NCI-H2171 treated with DMSO at 0.1 percent for 48 hours (cell line): Measurements from ENCODE around the gene FGFBP3.
"Not testable (repeated sequence)": the region's sequence is repeated elsewhere in the genome, so short reads cannot be mapped to it uniquely, and the experiment has no call there.

ENCODE experiments used
- DNase-seq: peaks from one replicate; lab custom pipeline; 2025; lab: John Stamatoyannopoulos, UW

FGFBP3 gene

DNA sequence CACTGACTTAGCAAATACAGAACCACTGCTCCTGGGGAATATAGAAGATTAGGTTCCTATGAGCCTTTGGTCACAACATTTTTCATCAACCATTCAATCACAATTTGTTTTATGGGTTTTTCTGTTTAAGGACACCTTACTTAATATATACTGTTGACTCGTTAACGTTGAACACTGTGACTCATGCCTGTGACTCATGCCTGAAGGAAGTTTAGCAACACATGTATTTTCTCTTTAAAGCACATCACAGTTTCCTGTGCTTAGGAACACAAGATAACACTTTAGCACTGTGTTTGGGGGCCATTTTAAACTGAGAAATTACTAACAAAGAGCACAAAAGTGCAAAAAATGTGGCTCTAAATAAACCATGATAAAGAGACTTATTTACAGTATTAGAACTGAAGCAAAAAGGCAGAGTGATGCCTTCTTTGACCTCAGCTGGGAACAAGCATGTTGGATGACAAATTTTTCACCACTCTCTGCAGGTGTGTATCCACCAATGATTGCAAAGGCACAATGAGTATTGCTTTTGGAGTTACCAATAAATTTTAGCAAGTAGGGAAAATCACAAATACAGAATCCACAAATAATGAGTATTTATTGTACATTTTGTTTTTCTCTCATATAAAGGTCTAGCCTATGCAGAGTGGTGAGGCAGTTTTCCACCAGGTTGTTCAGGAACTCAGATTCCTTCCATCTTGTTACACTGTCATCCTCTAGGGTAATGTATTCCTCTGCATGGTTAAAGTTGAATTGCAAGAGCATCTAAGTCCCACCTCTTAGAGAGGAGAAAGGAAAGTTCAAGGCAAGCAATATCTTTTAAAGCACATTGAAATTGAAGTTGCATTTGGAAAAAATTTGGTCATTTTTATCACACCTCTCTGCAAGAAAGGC lies 7.3 kb downstream of the FGFBP3 start:
- no peak for DNase-seq

DNA sequence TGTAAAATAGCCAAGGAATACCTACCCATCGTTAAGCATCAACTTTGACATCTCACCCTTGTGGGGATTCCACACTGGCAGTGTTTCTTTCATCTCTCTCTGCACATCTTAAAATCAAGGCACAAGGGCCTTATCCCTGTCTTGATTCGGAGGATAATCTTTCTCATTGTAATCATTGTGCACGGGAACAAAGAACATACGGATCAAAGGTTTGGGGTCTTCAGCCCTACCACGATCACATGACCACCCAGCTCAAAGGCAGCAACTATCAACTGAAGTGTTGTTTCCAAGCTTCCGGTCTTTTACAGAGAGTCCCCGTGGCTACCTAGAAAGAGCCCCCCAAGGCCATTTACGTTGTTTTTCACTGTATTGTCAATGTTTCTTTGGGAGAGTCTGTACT lies 11.9 kb downstream of the FGFBP3 start:
- DNase-seq = no peak

GRCh38 chr10:91896212-91896756 lies 13.0 kb downstream of the FGFBP3 start:
- no peak for DNase-seq

DNA sequence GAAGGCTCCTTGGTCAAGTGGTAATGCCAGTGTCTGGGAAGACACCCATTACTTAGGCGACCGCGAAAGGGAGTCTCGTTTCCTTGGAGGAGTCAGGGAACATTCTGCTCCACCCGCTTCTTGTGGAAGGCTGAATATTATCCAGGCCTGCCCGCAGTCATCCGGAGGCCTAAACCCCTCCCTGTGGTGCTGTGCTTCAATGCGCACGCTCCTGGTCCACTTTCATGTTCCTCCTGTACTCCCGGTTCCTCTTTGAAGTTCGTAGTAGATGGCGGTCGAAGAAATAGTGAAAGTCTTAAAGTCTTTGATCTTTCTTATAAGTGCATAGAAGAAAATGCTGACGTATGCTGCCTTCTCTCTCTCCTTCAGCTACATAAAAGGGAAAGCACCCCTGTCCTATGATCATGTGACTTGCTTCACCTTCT lies 15.0 kb downstream of the FGFBP3 start:
- not testable (repeated sequence) for DNase-seq

DNA sequence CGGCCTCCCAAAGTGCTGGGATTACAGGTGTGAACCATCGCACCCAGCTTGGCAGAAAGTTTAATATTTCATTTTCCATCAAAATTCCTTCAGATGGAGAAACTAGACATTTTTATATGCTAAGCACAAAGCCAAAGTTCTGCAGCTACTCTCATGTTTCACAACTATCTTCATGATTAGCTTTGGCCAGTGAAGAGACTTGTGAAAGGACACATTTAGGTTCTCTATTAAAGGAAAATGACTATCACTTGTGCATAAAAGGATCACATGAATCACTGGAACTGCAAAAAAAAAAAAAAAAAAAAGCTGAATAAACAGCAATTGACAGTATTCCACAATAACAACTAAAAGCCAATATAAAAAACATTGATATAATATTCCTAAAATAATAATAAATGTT lies 16.2 kb downstream of the FGFBP3 start:
- DNase-seq = no peak

DNA sequence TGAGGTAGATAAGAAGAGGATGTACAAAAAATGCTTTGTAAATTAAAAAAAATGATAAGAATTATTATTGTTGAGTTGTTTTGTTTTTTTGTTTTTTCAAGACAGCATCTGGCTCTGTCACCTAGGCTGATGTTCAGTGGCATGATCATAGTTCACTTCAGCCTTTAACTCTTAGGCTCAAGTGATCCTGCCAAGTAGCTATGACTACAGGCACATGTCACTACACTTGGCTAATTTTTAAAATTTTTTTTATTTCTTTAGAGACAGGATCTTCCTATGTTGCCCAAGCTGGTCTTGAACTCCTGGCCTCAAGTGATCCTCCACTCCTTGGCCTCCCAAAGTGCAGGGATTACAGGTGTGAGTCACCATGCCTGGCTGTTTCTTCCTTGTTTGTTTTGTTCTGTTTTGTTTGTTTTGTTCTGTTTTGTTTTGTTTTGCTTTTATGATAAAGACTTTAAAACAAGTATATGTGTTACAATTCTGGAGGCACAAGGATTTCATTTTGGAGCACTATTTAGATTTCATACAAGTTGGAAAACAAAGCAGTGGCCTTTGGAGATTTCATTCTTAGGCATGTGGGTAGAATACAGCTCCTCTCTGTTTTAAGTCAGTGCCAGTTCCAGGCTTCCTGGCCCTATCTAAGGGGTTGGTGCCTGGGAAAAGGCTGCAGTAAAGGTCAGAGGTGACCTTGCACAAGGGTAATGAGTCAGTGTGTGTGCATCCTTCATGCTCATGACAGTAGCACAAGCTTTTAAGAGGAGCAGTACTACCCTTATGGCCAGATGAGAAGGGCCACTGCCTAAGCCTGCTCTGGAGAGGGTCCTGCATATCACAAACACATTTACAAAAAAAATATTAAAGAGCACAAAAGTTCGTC lies 17.9 kb downstream of the FGFBP3 start:
- DNase-seq = no peak

DNA sequence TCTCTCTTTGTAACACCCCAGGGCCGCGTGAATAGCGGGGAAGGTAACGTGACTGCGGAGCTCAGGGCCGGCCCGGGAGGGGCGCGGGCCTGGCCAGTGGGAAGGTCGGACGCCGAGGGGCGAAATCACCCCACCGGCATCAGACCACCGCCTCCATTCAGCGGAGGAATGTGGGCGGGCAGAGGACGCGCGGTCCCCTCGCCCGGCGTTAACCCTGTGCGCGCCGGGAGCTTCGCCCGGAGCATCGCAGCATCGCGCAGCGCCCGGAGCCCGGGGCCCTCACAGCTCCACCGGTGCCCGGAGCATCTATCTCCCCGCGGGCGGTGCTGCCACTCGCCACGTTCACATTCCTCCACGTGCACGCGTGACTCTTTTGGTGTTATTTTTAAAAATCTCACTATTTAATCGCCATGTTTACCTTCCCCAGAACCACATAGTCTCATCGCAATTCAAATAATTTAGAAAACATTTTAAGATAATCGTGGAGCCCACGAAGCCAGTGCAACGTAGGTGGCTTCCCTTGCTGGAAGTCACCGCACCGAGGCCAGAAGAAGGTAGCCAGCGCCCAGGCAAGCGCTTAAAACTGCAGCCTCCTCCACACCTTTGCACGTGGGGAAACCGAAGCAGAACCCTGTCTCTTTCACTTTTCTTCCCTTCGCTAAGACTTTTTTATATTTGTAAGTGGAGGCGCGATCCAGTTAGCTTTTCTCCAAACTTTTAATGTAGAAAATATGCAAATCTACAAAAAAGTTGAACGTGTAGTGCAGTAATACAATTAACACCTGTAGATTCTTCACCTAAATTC lies 21.8 kb downstream of the FGFBP3 start:
- DNase-seq = no peak

DNA sequence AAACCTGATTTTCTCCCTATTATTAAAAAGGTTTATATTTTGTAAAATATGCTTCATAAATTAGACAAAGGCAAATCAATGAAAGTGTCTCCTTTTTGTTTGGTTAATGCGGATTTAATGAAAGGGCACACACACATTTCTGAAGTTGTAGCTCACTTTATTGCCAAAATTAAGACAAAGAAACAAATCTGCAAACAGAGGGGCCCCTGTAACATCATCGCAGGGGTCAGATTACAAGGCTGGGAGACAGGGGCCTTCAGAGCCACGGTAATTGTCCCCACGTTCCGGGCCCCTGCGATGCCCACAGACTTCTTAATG lies 22.4 kb downstream of the FGFBP3 start:
- no peak for DNase-seq

DNA sequence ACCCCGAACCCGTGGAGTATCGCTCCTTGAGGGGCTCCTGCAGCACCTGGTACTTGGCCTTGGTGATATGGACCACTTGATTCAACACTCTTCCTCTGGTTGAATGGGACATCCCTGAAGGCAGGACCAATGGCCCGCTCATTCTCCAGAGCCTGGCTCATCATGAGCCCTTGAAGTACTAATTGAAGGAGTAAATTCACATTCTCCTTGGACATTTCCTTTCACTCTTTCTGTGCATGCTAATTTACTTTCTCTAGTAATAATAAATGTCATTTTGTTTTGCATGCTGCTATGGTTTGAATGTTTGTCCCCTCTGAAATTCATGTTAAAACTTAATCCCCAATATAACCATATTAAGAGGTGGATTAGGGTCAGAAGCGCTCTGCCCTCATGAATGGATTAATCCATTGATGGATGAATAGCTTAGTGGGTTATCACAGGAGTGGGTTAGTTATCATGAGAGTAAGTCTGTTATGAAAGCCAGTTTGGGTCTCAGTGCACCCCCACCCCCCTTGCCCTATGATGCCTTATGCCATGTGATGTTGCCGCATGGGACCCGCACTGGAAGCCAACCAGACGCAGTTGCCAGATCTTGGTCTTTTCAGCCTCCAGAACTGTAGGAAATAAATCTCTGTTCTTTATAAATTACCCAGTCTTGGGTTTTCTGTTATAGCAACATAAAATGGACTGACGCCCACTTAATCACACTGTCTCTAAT lies 23.8 kb downstream of the FGFBP3 start:
- DNase-seq = no peak

DNA sequence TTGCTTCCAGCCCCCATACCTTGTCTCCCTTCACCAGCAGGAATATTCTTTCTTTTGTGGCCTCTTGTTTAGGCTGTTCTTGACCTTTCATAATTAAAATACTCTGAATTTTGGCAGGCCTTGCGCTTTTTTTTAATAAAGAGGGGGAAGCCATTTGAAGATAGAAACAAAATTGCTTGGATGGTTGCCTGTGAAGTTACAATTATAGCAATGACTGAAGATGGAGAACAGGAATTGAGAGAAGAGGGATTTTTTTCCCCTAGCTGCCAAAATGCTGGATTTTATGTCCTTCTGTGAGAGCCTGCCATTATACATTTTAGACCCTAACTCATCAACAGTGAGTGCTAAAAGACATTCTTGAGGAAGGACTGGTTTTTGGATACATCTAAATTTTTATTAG lies 24.8 kb downstream of the FGFBP3 start:
- no peak for DNase-seq

DNA sequence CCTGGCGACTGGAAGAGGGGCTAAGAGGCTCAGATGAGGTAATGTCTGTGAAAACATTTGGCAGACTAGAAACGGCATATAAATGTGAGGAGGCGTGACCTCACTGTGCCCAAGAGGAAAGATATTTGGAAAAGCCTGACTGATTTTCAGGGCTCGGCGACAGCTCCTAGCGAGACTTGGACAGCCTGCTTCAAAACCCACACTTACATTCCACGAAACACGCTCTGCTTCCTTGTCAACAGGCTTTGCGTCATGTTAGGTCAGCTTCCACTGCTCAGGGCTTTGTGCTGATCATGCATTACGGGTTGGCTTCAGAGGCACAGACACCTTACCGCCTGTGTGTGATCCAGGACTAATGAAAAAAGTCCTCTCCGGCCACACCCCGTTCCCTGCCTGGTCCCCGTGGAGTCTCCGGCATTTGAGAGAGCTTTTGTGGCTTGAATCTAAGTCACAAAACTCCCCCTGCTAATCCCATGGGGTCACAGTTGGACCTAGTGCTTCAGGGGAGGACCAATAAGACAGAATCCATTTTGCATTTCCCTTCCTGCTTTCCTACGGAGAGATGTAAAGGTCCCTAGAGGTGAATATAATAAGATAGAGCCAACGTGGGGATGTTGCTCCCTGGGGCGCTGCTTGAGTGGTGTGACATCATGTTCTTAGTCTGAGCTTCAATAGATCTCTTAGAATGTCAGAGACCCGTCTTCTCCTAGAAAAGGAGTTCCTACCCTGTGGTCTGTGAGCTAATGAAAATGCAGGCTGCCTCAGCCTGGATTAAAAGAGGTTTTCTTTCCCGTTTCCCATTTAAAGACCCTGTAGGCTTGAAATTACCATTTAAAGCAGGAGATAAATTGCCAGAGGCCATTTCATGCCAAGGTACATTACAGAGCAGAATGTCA lies 25.5 kb downstream of the FGFBP3 start:
- no peak for DNase-seq

GRCh38 chr10:91880310-91880709 lies 29.0 kb downstream of the FGFBP3 start:
- DNase-seq = no peak

GRCh38 chr10:91879515-91880170 lies 29.6 kb downstream of the FGFBP3 start:
- DNase-seq = no peak

DNA sequence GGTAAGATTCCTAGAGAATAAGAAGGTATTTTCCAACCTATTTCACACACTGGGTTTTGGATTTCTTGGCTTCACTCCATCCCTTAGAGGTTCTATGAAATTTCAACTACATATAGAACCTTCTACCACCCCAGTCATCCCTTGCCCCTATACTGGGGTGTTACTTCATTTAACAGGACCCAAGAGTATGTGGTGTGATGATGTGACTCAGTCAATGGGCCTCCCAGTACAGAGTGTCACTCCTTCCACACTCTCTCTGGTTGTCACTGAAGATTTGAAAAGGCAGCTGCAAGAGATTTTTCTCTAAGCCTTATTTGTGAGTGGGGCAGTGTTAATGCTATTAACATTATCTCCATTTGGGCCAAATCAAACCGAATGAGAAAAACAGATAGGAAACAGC lies 33.5 kb downstream of the FGFBP3 start:
- DNase-seq = no peak

DNA sequence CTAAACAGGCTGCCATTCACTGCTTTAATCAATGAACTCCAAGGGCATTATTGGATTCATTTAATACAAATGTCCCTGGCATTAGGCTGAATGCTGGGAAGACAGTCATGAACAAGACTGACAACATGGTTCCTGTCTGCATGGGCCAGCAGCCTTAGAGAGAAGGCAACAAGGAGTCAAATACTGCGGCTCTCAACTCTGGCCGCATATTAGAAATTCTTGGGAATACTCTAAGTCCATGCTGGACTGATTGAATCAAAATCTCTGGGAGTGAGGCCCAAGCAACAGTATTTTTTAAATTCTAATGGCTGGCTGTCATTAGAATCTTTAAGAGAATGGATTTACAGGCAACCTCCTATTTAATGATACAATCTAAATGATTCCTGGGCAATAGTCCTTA lies 34.1 kb downstream of the FGFBP3 start:
- DNase-seq = no peak

GRCh38 chr10:91865562-91866081 lies 43.7 kb downstream of the FGFBP3 start:
- DNase-seq = no peak

- no peak for DNase-seq
Observed at GRCh38 chr10:91864744-91865143, 44.5 kb downstream of the FGFBP3 start.

- peak; percentile 23 for DNase-seq
Observed at GRCh38 chr10:91864099-91864498, 45.2 kb downstream of the FGFBP3 start.

DNA sequence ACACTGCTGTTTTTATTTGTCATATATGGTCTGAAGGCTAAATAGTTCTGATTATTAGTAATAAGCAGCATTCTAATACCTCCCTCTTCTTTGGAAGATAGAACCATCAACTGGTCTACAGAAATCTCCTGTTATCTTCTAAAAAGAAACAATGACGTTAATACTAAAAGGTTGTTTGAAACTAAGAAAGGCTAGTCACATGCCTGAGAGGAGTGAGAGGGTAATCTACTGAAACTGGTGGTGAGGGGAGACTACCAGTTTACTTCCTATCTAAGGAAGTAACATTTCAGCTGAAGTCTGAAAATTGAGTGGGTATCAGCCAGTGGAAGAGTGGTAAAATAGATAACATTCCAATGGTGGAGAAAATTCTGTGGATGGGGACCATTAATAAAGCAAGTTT lies 48.4 kb downstream of the FGFBP3 start:
- DNase-seq = no peak

DNA sequence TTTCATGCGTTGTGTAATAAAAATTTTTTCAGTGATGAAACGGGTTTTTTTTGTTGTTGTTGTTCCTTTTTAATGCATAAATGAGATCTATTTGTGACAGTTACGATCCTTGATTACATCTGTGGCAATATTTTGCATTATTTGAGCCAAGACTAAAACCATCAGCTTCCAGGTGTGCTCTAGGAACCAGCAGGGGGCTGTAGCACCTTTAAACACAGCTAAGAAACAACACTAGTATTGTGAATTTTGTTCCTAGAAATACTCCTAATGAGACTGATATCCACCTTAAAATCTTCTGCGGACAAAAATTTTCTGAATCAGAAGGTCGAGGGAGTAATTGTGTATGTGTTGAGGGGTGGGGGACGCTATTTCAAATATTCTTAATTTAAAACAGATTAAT lies 52.6 kb downstream of the FGFBP3 start:
- DNase-seq = no peak
